Neuron (in vitro differentiated cells): ENCODE results near the gene MAD2L2.

ENCODE experiments used
- H2AFZ ChIP-seq: one replicate; pipeline ENCODE4 v1.6.1; 2013; ENCODE audit warnings: low read depth, mild to moderate bottlenecking, inconsistent platforms, low read length, moderate library complexity
- H3K27me3 ChIP-seq: one replicate; pipeline ENCODE4 v1.6.1; 2013; ENCODE audit warnings: low read length; ENCODE audit not compliant: insufficient read depth
- H3K36me3 ChIP-seq: one replicate; pipeline ENCODE4 v1.6.1; 2013; ENCODE audit warnings: low read length; ENCODE audit not compliant: insufficient read depth
- H3K4me1 ChIP-seq: one replicate; pipeline ENCODE4 v1.6.1; 2013; ENCODE audit warnings: low read length; ENCODE audit not compliant: insufficient read depth
- H3K4me3 ChIP-seq: 2 replicates; pipeline ENCODE4 v1.5.1; 2013; ENCODE audit warnings: mild to moderate bottlenecking, low read length, moderate library complexity
- H3K9me3 ChIP-seq: one replicate; pipeline ENCODE4 v1.6.1; 2013; ENCODE audit warnings: low read length

Gene MAD2L2

GRCh38 chr1:11688506-11688905, 7.6 kb upstream of the MAD2L2 start:
- Histone ChIP-seq H3K27me3 (no peaks in the 10 kb centered on the region), H2AFZ (no peak overlapping the region), H3K4me1 (peaks cover 28% of the 10 kb centered on the region), H3K4me3 (no peak overlapping the region), H3K9me3 (no peaks in the 10 kb centered on the region), H3K36me3 (peaks cover 3% of the 10 kb centered on the region)

GRCh38 chr1:11685210-11685752, 4.3 kb upstream of the MAD2L2 start:
- Histone ChIP-seq H3K9me3 (no peaks in the 10 kb centered on the region), H3K4me1 (peaks cover 30% of the 10 kb centered on the region), H3K4me3 (no peak overlapping the region), H3K27me3 (no peaks in the 10 kb centered on the region), H2AFZ (no peak overlapping the region), H3K36me3 (peaks cover 3% of the 10 kb centered on the region)

GRCh38 chr1:11684070-11684469, 3.1 kb upstream of the MAD2L2 start:
- no peak overlapping the region for H3K4me3 ChIP-seq
- no peaks in the 10 kb centered on the region for H3K27me3 ChIP-seq
- peaks cover 3% of the 10 kb centered on the region for H3K36me3 ChIP-seq
- H2AFZ ChIP-seq = no peak overlapping the region
- no peaks in the 10 kb centered on the region for H3K9me3 ChIP-seq
- peaks cover 24% of the 10 kb centered on the region for H3K4me1 ChIP-seq

DNA sequence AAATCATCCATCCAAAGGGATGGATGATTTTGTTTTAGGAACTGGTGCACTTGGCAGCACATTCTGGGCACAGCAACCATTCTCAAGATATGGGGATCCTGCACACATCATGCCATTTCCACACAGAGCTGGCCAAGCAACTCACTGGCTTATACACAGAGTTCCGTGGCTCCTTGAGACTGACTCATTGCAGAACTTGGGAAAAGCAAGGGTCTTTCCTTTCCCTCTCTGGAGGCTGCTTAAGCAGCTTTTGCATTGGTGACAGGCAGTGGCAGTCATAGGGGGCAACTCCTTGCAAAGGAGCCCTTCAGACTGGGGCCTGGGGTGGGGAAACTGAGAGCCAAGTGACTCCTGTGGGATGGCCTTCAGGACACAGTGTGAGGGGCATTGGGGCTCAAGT, 1.9 kb upstream of the MAD2L2 start:
- Histone ChIP-seq H3K9me3 (no peaks in the 10 kb centered on the region), H3K27me3 (no peaks in the 10 kb centered on the region), H3K36me3 (peaks cover 8% of the 10 kb centered on the region), H2AFZ (no peak overlapping the region), H3K4me3 (no peak overlapping the region), H3K4me1 (peaks cover 25% of the 10 kb centered on the region)

DNA sequence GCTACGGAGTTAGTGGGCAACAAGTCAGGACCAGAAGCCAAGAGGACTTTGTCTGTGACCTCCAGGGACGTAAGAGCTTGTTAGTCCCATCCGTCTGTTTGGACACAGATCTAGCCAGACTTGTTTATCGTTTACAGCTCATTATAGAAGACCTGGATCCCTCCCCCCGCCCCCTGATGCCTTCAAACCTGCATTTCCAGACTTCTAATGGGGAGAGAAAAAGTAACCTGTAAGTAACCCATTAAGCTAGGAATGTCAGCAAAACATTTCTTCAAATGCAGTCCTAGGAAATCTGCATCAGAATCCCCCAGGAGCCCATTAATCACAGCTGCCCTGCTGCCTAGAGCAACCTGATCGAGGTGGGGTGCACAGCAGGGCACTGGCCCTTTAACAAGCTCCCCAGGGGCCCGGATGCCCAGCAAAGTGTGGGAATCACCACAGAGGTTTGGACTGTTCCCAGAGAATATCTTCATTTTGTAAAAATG, 1.4 kb upstream of the MAD2L2 start:
- no peaks in the 10 kb centered on the region for H3K27me3 ChIP-seq
- peak overlapping the region; percentile 89 for H3K4me3 ChIP-seq
- no peak overlapping the region for H2AFZ ChIP-seq
- H3K9me3 ChIP-seq = no peaks in the 10 kb centered on the region
- peaks cover 25% of the 10 kb centered on the region for H3K4me1 ChIP-seq
- H3K36me3 ChIP-seq = peaks cover 11% of the 10 kb centered on the region

GRCh38 chr1:11680270-11681070, 478 bp downstream of the MAD2L2 start:
- Histone ChIP-seq H3K9me3 (no peaks in the 10 kb centered on the region), H3K4me3 (peak overlapping the region; percentile 89), H2AFZ (no peak overlapping the region), H3K27me3 (no peaks in the 10 kb centered on the region), H3K4me1 (peaks cover 25% of the 10 kb centered on the region), H3K36me3 (peaks cover 29% of the 10 kb centered on the region)

DNA sequence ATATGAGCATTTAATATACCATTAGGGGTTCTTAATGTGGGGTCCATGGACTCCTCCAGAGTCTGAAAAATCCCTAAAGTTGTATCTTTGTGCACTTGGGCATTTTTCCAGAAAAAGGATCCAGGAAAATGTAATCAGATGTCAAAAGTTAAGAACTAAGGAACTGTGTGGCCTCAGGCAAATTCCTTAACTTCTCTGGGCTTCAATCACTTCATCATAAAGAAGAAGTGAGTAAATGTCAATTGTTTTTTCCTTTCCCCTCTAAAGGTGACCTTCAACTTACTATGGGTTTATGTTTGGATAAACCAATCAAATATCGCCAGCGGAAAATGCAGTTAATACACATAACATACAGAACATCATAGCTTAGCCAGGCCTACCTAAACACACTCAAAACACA, 2.5 kb downstream of the MAD2L2 start:
- Histone ChIP-seq H3K4me1 (peaks cover 25% of the 10 kb centered on the region), H3K27me3 (no peaks in the 10 kb centered on the region), H2AFZ (no peak overlapping the region), H3K36me3 (peaks cover 43% of the 10 kb centered on the region), H3K9me3 (no peaks in the 10 kb centered on the region), H3K4me3 (no peak overlapping the region)

DNA sequence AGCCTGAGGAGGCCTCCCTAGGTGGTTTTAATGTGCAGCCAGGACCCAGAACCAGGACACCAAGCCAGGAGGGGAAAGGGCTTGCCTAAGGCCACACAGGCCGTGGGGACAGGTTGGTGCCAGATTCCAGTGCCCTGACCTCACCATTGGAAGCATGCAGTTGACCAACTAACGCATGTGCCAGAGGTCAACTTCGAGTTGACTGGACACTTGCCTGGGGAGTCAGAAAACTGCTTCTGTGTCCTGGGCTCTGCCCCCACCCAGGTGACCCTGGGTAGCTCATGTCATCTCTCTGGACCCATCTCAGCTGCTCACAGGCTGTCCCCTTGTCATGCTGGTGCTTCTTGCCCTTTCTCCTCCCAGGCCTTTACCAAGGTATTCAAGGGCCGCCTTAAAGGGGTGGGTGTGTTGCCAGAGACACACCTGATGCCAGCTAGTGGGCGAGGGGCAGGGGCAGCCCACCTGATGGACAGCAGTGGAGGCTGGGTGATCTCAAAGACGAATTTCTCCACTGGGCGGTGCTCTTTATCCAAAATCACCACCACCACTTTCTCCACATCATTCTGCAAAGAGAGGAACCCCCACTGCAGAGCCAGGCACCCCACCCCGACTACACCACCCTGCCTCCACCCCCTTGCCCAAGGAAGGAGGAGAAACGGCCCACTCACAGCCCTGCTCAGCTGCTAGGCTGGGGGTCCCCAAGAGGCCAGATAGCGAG, 4.4 kb downstream of the MAD2L2 start:
- Histone ChIP-seq H3K4me3 (no peak overlapping the region), H3K4me1 (peaks cover 8% of the 10 kb centered on the region), H3K36me3 (peaks cover 60% of the 10 kb centered on the region)

DNA sequence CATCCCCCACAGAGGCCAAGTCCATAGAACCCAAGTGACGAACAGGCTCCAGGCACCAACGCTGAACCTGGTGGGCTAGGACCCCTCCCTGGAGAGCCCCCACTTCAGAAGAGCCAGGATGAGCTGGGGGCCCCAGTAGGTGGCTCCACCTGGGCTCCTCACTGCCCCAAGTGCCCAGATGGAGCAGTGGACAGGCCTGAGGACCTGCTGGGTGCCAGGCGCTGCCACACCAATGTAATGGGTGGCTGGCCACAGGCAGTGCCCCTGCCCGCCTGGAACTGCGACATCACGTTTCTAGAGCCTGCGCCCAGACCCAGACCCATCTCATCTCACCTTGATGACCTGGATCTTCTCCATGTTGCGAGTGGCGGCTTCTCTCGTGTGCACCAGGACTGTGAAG, 5.6 kb downstream of the MAD2L2 start:
- H3K4me3 ChIP-seq = no peak overlapping the region
- H2AFZ ChIP-seq = no peak overlapping the region
- H3K36me3 ChIP-seq = peaks cover 69% of the 10 kb centered on the region

More for the DNA sequence above, 4.4 kb downstream of the MAD2L2 start:
- Histone ChIP-seq H3K9me3 (no peaks in the 10 kb centered on the region), H3K27me3 (no peaks in the 10 kb centered on the region), H2AFZ (no peak overlapping the region)

DNA sequence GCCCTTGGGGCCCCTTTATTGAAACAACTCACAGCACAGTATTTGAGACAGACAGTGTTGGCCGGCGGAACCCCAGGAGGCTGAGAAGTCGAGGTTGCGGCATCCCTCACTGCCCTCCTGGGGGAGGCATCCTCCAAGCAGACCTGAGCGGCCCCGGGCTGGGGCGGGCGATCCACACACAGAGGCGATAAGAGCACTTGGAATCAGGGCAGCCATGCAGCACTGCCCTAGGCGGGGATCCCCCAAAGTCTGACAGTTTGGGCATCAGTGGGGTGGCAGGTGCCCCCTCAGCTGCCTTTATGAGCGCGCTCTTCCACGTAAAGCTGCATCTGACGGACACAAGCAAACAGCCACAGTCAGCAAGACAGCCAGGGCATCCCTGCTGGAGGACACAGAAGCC, 6.5 kb downstream of the MAD2L2 start:
- Histone ChIP-seq H3K36me3 (peaks cover 71% of the 10 kb centered on the region), H3K4me3 (no peak overlapping the region), H2AFZ (no peak overlapping the region), H3K9me3 (no peaks in the 10 kb centered on the region), H3K4me1 (peaks cover 3% of the 10 kb centered on the region), H3K27me3 (no peaks in the 10 kb centered on the region)

More for the DNA sequence above, 5.6 kb downstream of the MAD2L2 start:
- Histone ChIP-seq H3K9me3 (no peaks in the 10 kb centered on the region), H3K4me1 (peaks cover 5% of the 10 kb centered on the region), H3K27me3 (no peaks in the 10 kb centered on the region)

DNA sequence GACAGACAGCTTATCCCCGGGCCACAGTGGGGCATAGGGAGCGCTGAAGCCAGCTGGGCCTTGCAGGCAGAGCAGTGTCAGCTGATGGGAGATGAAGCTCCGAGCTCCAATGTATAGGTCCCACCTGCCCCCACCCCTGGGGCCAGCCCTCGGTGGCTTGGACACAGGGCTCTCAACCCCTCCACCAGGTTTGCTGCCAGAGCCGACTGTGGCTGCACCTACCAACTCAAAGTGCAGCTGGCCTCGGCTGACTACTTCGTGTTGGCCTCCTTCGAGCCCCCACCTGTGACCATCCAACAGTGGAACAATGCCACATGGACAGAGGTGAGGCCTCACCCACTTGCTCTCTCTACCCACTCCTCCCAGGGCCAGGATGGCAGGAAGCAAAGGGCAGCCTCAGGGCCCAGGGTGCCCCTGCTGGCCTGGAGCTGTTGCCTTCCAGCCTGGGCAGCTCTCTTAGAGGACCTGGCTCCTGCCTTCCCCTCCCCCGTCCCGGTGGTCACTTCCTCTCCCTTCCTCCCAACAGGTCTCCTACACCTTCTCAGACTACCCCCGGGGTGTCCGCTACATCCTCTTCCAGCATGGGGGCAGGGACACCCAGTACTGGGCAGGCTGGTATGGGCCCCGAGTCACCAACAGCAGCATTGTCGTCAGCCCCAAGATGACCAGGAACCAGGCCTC, 7.7 kb downstream of the MAD2L2 start:
- peaks cover 3% of the 10 kb centered on the region for H3K4me1 ChIP-seq
- no peaks in the 10 kb centered on the region for H3K9me3 ChIP-seq
- H3K4me3 ChIP-seq = no peak overlapping the region
- H2AFZ ChIP-seq = no peak overlapping the region
- peaks cover 70% of the 10 kb centered on the region for H3K36me3 ChIP-seq
- no peaks in the 10 kb centered on the region for H3K27me3 ChIP-seq

DNA sequence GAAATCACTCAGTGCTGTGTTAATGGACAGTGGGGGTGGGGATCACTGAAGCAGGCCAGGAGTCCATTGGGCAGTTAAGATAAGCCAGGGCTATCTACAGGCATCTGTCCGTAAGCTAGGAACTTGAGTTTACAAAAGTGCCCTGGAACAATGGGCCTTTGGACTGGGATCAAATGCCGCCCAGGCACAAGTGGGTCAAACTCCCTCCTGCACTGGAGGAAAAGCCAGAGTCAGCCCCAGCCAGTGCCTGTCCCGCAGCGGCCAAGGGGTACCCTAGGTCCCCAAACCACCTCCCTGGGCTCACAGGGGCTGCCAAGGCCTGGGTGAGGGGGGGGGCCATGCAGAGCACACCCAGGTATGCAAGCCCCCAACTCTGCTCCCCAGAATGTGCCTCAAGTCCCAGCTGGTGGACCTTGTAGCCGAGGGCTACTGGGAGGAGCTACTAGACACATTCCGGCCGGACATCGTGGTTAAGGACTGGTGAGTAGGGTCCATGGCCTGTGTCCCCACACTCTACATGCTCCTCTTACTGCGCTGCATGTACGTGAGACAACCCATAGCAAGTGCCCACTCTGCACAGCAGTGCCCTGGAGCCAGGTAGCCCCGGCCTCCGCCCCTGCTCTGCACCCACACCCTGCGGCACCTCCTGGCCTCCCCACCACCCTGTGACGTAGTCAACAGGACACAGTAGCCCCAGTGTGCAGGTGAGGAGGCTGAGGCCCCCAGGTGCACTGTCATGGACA, 9.2 kb downstream of the MAD2L2 start:
- peaks cover 68% of the 10 kb centered on the region for H3K36me3 ChIP-seq
- H2AFZ ChIP-seq = no peak overlapping the region
- H3K4me3 ChIP-seq = no peak overlapping the region
- no peaks in the 10 kb centered on the region for H3K27me3 ChIP-seq
- H3K9me3 ChIP-seq = no peaks in the 10 kb centered on the region
- H3K4me1 ChIP-seq = peaks cover 3% of the 10 kb centered on the region
